H1 (cell line): Measurements from ENCODE around the gene NPIPA2.
"Not testable (repeated sequence)": the region's sequence is repeated elsewhere in the genome, so short reads cannot be mapped to it uniquely, and the experiment has no call there.

Experiments
- POLR2AphosphoS5 ChIP-seq: IDR thresholded peaks from 2 replicates; pipeline ENCODE4 v1.6.1; 2011; ENCODE audit warnings: low read depth, low read length
- RNF2 ChIP-seq: fragments of 200-900, 300-1000 bp; sonication (generic); IDR thresholded peaks from 2 replicates; pipeline ENCODE4 v1.7.1; 2016; ENCODE audit warnings: borderline replicate concordance, low read depth, mild to moderate bottlenecking, antibody characterized with exemption, low read length; ENCODE audit not compliant: poor library complexity, severe bottlenecking; ENCODE audit errors: missing control alignments
- TCF12 ChIP-seq: IDR thresholded peaks from 2 replicates; pipeline ENCODE4 v1.6.1; 2011; ENCODE audit warnings: low read depth, mild to moderate bottlenecking, low read length
- TF ChIP-seq, protein P1 (sequence below), 3 experiments: IDR thresholded peaks; 1 replicate in 2 of 3; 2 replicates in 1 of 3; pipeline versions ENCODE4 v1.5.1 to v1.6.1; 2011; ENCODE audit warnings: low read length in 3 of 3, mild to moderate bottlenecking in 3 of 3, inconsistent platforms in 2 of 3, low read depth in 1 of 3, moderate library complexity in 1 of 3; ENCODE audit not compliant: insufficient read depth in 1 of 3; ENCODE audit errors: control extremely low read depth in 1 of 3

DNA sequence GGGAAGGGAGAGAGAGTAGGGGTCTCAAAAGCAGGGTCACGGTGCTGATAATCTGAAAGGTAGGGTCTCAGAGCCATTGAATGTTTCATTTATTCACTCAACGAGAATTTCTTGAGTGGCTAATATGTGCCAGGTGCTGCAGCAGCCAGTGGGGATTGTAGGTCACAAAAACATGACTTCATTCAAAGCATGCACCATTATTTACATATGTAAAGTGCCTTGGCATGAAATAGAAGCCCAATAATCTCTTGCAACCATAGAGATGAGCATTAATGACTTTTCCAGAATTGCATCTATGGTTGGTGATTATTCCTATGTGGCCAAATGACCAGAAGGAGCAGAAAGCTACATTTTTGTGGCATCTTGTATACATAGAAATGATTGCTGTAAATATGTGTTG lies 55.2 kb downstream of the NPIPA2 start:
- not testable (repeated sequence) for TF ChIP-seq TCF12, POLR2AphosphoS5, RNF2
- TF ChIP-seq, protein P1, sequence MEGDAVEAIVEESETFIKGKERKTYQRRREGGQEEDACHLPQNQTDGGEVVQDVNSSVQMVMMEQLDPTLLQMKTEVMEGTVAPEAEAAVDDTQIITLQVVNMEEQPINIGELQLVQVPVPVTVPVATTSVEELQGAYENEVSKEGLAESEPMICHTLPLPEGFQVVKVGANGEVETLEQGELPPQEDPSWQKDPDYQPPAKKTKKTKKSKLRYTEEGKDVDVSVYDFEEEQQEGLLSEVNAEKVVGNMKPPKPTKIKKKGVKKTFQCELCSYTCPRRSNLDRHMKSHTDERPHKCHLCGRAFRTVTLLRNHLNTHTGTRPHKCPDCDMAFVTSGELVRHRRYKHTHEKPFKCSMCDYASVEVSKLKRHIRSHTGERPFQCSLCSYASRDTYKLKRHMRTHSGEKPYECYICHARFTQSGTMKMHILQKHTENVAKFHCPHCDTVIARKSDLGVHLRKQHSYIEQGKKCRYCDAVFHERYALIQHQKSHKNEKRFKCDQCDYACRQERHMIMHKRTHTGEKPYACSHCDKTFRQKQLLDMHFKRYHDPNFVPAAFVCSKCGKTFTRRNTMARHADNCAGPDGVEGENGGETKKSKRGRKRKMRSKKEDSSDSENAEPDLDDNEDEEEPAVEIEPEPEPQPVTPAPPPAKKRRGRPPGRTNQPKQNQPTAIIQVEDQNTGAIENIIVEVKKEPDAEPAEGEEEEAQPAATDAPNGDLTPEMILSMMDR (IDR thresholded peaks at IDR 0.05; ENCODE audit: control extremely low read depth in 1 of 3, insufficient read depth in 1 of 3, low read depth in 1 of 3, low read length in 3 of 3): not testable (repeated sequence)
